ENCODE measurements around the gene SLC25A6. TPM values are rescaled to one million over a fixed set of nuclear protein-coding genes. Genes with fewer than 3 reads are reported as not detected.
A peak's percentile ranks its signal among the peaks of the same experiment; 100 is the strongest.
"Not testable (repeated sequence)": the region's sequence is repeated elsewhere in the genome, so short reads cannot be mapped to it uniquely, and the experiment has no call there.

The SLC25A6 gene
- total RNA-seq, 4 donors from 2014 or later = 217 to 417 (median 248) TPM

DNA sequence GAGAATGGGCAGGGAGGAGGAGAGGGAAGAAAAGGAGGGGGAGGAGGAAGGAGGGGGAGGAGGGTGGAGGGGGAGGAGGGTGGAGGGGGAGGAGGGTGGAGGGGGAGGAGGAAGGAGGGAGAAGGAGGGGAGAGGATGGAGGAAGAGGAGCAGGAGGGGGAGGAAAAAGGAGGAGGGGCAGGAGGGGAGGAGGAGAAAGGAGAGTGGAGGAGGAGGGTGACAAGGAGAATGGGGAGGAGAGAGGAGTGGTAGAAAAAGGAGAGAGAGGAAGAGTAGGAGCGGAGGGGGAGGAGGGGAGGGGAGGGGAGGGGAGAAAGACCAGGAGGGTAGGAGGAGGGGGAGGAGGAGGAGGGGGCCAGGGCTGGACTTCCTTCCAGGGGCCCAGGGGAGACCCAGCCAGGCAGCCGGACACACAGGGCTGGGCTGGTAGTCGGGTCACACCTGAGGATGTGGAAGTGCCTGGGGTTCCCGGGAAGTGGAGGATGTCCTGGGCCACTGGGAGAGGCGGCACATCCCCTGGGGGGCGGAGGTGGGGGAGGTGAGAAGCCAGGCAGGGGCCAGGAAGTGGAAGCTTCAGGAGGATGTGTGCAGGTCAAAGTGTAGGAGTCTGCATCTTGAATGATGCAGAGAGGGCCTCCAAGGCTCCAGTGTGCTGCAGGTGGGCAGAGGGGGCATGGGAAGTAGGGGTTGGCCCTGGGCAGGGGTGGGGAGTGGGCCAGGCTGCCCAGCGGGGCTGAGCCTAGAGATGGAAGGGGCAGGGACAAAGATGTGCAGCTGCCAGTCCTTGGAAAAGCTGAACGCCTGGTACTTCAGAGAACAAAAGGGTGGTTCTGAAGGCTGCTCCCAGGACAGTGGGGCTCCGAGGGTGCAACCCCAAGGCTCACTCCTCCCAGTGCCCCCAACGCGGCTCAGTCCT, 36.5 kb downstream of the SLC25A6 start:
- no peak for DNase-seq
- peaks cover 0 to 10% (median 0%) of the 10 kb centered on the region in 3 donors for H3K9me3 ChIP-seq
- WGBS, 2 donors = 27 to 32% methylated on average over 9 to 10 of the region's 11 CpGs

DNA sequence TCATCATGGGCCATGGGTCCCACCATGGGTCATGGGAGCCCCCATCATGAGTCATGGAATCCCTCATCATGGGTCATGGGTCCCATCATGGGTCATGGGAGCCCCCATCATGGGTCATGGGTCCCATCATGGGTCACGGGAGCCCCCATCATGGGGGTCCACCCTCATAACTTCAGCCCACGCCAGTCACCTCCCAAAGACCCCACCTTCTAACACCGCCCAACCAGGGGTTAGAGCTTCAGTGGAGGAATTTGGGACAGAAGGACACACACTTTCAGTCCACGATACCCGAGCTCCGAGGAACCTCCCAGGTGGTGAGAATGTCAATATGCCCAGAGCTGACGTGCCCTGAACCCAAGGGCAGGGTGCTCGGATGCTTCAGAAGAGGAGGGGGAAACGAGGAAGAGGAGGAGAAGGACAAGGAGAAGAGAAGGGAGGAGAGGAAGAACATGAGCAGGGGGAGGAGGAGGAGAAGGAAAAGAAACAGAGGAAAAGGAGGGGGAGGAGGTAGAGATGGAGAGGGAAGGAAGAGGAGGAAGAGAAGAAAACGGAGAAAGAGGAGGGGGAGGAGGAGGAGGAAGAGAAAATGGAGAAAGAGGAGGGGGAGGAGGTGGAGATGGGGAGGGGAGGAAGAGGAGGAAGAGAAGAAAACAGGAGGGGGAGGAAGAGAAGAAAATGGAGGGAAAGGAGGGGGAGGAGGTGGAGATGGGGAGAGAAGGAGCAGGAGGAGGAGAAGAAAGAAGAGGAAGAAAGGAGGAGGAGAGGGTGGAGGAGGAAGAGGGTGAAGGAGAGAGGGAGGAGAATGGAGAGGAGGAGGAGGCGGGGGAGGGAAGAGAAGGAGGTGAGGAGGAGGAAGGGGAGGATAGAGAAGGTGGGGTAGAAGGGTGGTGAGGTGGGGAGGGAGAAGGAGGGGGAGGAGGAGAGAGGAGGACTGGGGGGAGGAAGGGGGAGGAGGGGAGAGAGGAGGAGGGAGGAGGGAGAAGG, 37.6 kb downstream of the SLC25A6 start:
- Histone ChIP-seq H3K4me1 (peaks cover 0 to 7% (median 0%) of the 10 kb centered on the region in 3 donors), H3K4me3 (no peak overlapping the region), H3K27me3 (no peaks in the 10 kb centered on the region), H3K27ac (no peak overlapping the region), H3K9me3 (peaks cover 0 to 10% (median 0%) of the 10 kb centered on the region in 3 donors), H3K36me3 (peaks cover 0 to 26% (median 0%) of the 10 kb centered on the region in 3 donors)
- intact Hi-C loops (cut with DNase I) = no loop called here
- TF ChIP-seq, protein P1, sequence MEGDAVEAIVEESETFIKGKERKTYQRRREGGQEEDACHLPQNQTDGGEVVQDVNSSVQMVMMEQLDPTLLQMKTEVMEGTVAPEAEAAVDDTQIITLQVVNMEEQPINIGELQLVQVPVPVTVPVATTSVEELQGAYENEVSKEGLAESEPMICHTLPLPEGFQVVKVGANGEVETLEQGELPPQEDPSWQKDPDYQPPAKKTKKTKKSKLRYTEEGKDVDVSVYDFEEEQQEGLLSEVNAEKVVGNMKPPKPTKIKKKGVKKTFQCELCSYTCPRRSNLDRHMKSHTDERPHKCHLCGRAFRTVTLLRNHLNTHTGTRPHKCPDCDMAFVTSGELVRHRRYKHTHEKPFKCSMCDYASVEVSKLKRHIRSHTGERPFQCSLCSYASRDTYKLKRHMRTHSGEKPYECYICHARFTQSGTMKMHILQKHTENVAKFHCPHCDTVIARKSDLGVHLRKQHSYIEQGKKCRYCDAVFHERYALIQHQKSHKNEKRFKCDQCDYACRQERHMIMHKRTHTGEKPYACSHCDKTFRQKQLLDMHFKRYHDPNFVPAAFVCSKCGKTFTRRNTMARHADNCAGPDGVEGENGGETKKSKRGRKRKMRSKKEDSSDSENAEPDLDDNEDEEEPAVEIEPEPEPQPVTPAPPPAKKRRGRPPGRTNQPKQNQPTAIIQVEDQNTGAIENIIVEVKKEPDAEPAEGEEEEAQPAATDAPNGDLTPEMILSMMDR (IDR thresholded peaks at IDR 0.05) = no peak
- TF ChIP-seq POLR2A (IDR thresholded peaks at IDR 0.05) = no peak
- DNase-seq = no peak
- WGBS, 2 donors = 67 to 70% methylated on average over 4 to 7 of the region's 11 CpGs

More for the DNA sequence above, 36.5 kb downstream of the SLC25A6 start:
- peaks cover 0 to 7% (median 0%) of the 10 kb centered on the region in 3 donors for H3K4me1 ChIP-seq
- no peaks in the 10 kb centered on the region for H3K27me3 ChIP-seq
- no peak overlapping the region for H3K4me3 ChIP-seq
- H3K36me3 ChIP-seq = peaks cover 0 to 19% (median 0%) of the 10 kb centered on the region in 3 donors
- TF ChIP-seq POLR2A (IDR thresholded peaks at IDR 0.05) = no peak
- TF ChIP-seq, protein P1 (IDR thresholded peaks at IDR 0.05) = no peak
- intact Hi-C loops (cut with DNase I) = no loop called here
- peak overlapping the region in 1 of 4 donors; percentile 17 for H3K27ac ChIP-seq

DNA sequence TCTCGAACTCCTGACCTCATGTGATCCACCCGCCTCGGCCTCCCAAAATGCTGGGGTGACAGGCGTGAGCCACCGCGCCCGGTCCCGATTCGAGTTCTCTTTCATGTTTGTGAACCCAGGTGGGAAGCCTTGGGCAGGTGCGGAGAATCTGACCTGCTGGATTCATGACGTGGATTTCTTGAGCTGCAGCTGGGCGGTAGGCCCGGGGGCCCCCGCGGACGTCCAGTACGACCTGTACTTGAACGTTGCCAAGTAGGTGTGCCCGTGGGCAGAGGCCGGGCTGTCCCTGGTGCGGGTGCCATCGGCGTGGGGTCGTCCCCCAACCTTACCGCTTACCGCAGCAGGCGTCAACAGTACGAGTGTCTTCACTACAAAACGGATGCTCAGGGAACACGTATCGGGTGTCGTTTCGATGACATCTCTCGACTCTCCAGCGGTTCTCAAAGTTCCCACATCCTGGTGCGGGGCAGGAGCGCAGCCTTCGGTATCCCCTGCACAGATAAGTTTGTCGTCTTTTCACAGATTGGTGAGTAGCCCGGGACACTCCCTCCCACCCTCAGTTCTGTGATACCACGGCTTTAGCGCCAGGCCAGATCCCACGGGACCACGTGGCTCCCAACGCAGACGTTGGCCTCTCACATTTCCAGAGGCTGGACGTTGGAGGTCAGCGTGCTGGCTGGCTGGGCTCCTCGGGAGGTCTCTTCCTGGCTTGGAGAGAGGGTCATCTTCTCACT, 39.8 kb downstream of the SLC25A6 start:
- Histone ChIP-seq H3K27ac (no peak overlapping the region), H3K27me3 (no peaks in the 10 kb centered on the region), H3K36me3 (peaks cover 0 to 10% (median 0%) of the 10 kb centered on the region in 3 donors), H3K4me1 (peaks cover 0 to 7% (median 0%) of the 10 kb centered on the region in 3 donors), H3K4me3 (no peak overlapping the region), H3K9me3 (no peaks in the 10 kb centered on the region)
- WGBS, 2 donors = 85 to 89% methylated on average over 11 to 22 of the region's 49 CpGs
- intact Hi-C loops (cut with DNase I) = no loop called here
- no peak for TF ChIP-seq POLR2A (IDR thresholded peaks at IDR 0.05)
- TF ChIP-seq, protein P1 (IDR thresholded peaks at IDR 0.05) = no peak
- no peak for DNase-seq

DNA sequence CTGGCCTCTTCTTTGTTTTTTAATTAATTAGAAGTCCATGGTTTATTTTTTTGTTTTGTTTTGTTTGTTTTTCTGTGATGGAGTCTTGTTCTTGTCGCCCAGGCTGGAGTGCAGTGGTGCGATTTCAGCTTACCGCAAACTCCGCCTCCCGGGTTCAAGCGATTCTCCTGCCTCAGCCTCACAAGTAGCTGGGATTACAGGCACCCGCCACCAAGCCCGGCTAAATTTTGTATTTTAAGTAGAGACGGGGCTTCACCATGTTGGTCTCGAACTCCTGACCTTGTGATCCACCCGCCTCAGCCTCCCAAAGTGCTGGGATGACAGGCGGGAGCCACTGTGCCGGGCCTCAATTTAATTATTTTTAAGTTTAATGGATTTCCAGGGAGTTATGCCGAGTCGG, 42.3 kb downstream of the SLC25A6 start:
- H3K4me1 ChIP-seq; intact Hi-C loops (cut with DNase I); H3K4me3 ChIP-seq; H3K9me3 ChIP-seq; H3K27me3 ChIP-seq; DNase-seq; H3K27ac ChIP-seq: not testable (repeated sequence)
- WGBS, 2 donors = 86 to 96% methylated on average over 10 to 14 of the region's 15 CpGs
- H3K36me3 ChIP-seq = peaks cover 0 to 10% (median 0%) of the 10 kb centered on the region in 3 donors

Measured in esophagus squamous epithelium (tissue), 5 donors.